GM21528 (cell line): Measurements from ENCODE around the gene RAMAC.
A peak's percentile ranks its signal among the peaks of the same experiment; 100 is the strongest.
"Not testable (repeated sequence)": the region's sequence is repeated elsewhere in the genome, so short reads cannot be mapped to it uniquely, and the experiment has no call there.

Experiments used
- ATAC-seq: cut with Tn5 transposase; IDR thresholded peaks from one replicate; pipeline ENCODE4 v1.9.1; 2021; ENCODE audit warnings: mild to moderate bottlenecking, moderate library complexity; ENCODE audit not compliant: unreplicated experiment, low FRiP score

RAMAC gene

GRCh38 chr15:83011271-83012075 is 25.5 kb downstream of the RAMAC start, which contains the start of gene C15orf40:
Gene C15orf40 (minus strand): TSS chr15:83011639. CDS start chr15:83011607, 32 bp downstream.
- peak; percentile 86 for ATAC-seq

- no peak for ATAC-seq
These were observed 26.0 kb downstream of the RAMAC start for GRCh38 chr15:83012076-83012426.

- no peak for ATAC-seq
These were observed 26.6 kb downstream of the RAMAC start for GRCh38 chr15:83012636-83013035.

GRCh38 chr15:83014205-83014653 is 28.2 kb downstream of the RAMAC start:
- no peak for ATAC-seq

GRCh38 chr15:83015361-83015760 is 29.4 kb downstream of the RAMAC start:
- no peak for ATAC-seq

- no peak for ATAC-seq
These were observed 30.9 kb downstream of the RAMAC start for GRCh38 chr15:83016906-83017305.

GRCh38 chr15:83018436-83018835 is 32.4 kb downstream of the RAMAC start:
- no peak for ATAC-seq

GRCh38 chr15:83030021-83030420 is 44.0 kb downstream of the RAMAC start:
- no peak for ATAC-seq

GRCh38 chr15:83031234-83031633 is 45.2 kb downstream of the RAMAC start:
- not testable (repeated sequence) for ATAC-seq

- no peak for ATAC-seq
These were observed 50.2 kb downstream of the RAMAC start for GRCh38 chr15:83036253-83036652.

- no peak for ATAC-seq
These were observed 53.2 kb downstream of the RAMAC start for GRCh38 chr15:83039206-83039605.
